Transverse colon (tissue), 4 donors: ENCODE data around the gene MYOF. TPM values are rescaled to one million over a fixed set of nuclear protein-coding genes. Genes with fewer than 3 reads are reported as not detected.

Source experiments
- DNase-seq: peaks from one replicate; pipeline ENCODE4 v3.0.0-alpha.2; 2019
- H3K27ac ChIP-seq, 4 donors: fragments of 200-600 bp; sonication (generic); 2 replicates each; pipeline ENCODE4 v1.5.1; 2016 to 2018; ENCODE audit warnings: inconsistent platforms in 4 of 4
- H3K27me3 ChIP-seq: fragments of 200-600 bp; sonication (generic); 2 replicates; pipeline ENCODE4 v1.5.1; 2017; ENCODE audit warnings: inconsistent platforms
- H3K36me3 ChIP-seq, 4 donors: fragments of 200-600 bp; sonication (generic); 2 replicates each; pipeline ENCODE4 v1.5.1; 2017 to 2019; ENCODE audit warnings: inconsistent platforms in 4 of 4
- H3K4me1 ChIP-seq, 4 donors: fragments of 200-600 bp; sonication (generic); 2 replicates each; pipeline ENCODE4 v1.5.1; 2017 to 2020; ENCODE audit warnings: inconsistent platforms in 4 of 4
- H3K4me3 ChIP-seq, 4 donors: fragments of 200-600 bp; sonication (generic); 1 replicate in 1 of 4; 2 replicates in 3 of 4; pipeline versions ENCODE4 v1.5.1 to v1.6.1; 2017 to 2019; ENCODE audit warnings: inconsistent platforms in 4 of 4
- H3K9me3 ChIP-seq, 2 donors: fragments of 200-600 bp; sonication (generic); 2 replicates each; pipeline ENCODE4 v1.5.1; 2017 to 2019; ENCODE audit warnings: inconsistent platforms in 2 of 2
- EP300 ChIP-seq: sonication (generic); formaldehyde crosslinking; IDR thresholded peaks from one replicate; pipeline ENCODE4 v1.6.1; 2017; ENCODE audit warnings: antibody characterized with exemption, low read depth
- POLR2A ChIP-seq: fragments of 450-650 bp; IDR thresholded peaks from one replicate; pipeline ENCODE4 v1.6.1; 2016; ENCODE audit warnings: antibody characterized with exemption, mild to moderate bottlenecking, moderate library complexity
- POLR2AphosphoS5 ChIP-seq, 3 donors: sonication (generic); formaldehyde crosslinking; IDR thresholded peaks; one replicate each; pipeline ENCODE4 v1.6.1; 2016; ENCODE audit warnings: antibody characterized with exemption in 3 of 3
- WGBS, 2 donors: methylation state at CpG; one replicate each; pipeline ENCODE4 v1.1.5; 2018; ENCODE audit warnings: low coverage in 1 of 2; 5-methylcytosine and 5-hydroxymethylcytosine counted together
- in situ Hi-C, 4 donors: fragments of 200-750 bp; cut with MboI; loops; one replicate each; pipeline versions ENCODE4 v1.15.0 to v1.15.1; 2017; ENCODE audit warnings: low sequenced_read_pairs in 3 of 4, low pct_ligation_motif_present in 1 of 4, low pct_unique_long_range_greater_than_20kb in 1 of 4
- intact Hi-C: fragments of 100-400 bp; cut with DNase I; formaldehyde crosslinking; loops from one replicate; pipeline ENCODE4 v1.15.1; 2023; ENCODE audit warnings: low total_unique reads
- total RNA-seq, 4 donors: library from RNA; depleted of rRNA; stranded (reverse); fragments of >200 nt; gene quantifications; one replicate each; pipeline ENCODE4 v1.1.0, GENCODE V29; 2016
- TF ChIP-seq, protein P1 (sequence below), 5 experiments: fragments of 200-600 bp in 3 of 5; fragments of 450-650 bp in 2 of 5; sonication (generic) in 3 of 5; IDR thresholded peaks; 1 replicate in 2 of 5; 2 replicates in 3 of 5; pipeline ENCODE4 v1.5.1; 2016 to 2017; ENCODE audit warnings: antibody characterized with exemption in 5 of 5, inconsistent platforms in 3 of 5, mild to moderate bottlenecking in 2 of 5, moderate library complexity in 1 of 5

Gene MYOF
- total RNA-seq, 4 donors from 2014 or later: 18.9 to 57.2 (median 50.2) TPM

DNA sequence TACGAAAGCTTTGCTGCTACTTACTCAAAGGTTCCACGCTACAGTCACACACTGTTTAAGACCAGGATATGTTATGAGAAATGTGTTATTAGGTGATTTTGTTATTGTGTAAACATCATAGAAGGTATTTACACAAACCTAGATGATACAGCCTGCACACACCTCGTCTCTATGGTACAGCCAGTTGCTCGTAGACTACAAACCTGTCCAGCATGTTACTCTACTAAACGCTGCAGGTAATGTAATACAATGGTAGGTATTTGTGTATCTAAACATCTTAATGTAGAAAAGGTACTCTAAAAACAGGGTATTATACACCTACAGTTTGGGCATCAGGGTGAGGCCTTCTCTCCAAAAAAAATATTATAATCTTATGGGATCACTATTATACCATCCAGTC lies 181.2 kb downstream of the MYOF start:
- H3K4me1 ChIP-seq: no peaks in the 10 kb centered on the region
- H3K27ac ChIP-seq: no peak overlapping the region
- in situ Hi-C loops: no loop called here
- no peak for TF ChIP-seq POLR2A
- TF ChIP-seq, protein P1, sequence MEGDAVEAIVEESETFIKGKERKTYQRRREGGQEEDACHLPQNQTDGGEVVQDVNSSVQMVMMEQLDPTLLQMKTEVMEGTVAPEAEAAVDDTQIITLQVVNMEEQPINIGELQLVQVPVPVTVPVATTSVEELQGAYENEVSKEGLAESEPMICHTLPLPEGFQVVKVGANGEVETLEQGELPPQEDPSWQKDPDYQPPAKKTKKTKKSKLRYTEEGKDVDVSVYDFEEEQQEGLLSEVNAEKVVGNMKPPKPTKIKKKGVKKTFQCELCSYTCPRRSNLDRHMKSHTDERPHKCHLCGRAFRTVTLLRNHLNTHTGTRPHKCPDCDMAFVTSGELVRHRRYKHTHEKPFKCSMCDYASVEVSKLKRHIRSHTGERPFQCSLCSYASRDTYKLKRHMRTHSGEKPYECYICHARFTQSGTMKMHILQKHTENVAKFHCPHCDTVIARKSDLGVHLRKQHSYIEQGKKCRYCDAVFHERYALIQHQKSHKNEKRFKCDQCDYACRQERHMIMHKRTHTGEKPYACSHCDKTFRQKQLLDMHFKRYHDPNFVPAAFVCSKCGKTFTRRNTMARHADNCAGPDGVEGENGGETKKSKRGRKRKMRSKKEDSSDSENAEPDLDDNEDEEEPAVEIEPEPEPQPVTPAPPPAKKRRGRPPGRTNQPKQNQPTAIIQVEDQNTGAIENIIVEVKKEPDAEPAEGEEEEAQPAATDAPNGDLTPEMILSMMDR (IDR thresholded peaks at IDR 0.05): no peak
- TF ChIP-seq EP300: no peak
- no peak for TF ChIP-seq POLR2AphosphoS5 (IDR thresholded peaks at IDR 0.05)
- intact Hi-C loops: no loop called here
- H3K9me3 ChIP-seq: no peaks in the 10 kb centered on the region
- H3K4me3 ChIP-seq: no peak overlapping the region
- 74 to 82% methylated on average over 4 to 5 of the region's 5 CpGs for WGBS, 2 donors
- peaks cover 0 to under 1% (median 0%) of the 10 kb centered on the region in 4 donors for H3K36me3 ChIP-seq
- no peak for DNase-seq
- no peaks in the 10 kb centered on the region for H3K27me3 ChIP-seq

DNA sequence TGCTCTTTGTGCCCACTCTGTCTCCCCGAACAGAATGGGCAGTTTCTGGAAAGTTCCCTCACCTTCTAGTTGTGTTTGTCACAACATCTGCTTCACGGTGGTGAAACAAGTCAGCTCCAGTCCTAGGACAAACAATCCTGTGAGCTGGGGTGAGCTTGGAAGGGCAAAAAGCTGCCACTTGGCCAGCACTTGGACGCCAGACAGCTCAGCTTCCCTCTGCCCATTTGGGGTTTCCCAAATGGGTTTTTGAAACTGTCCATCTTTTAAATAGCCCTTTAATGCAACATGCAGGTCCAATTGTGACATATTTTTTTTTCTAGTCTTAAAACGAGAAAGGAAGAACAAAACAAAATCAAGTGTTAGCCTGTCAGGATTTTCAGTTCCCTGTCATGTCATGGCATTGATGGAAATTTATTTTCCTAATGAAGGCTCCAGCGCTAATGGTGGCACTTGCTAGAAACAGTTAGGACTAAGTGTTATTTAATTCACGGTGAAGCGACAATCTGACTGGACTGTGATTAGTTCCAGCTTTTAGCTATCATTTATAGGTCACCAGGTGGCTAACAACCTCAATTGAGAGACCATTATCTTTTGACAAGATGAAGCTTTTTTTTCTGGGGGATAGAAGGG lies 181.7 kb downstream of the MYOF start:
- H3K36me3 ChIP-seq: no peaks in the 10 kb centered on the region
- in situ Hi-C loops (no loop called here), intact Hi-C loops (no loop called here)
- no peaks in the 10 kb centered on the region for H3K27me3 ChIP-seq
- no peak overlapping the region for H3K27ac ChIP-seq
- no peak for DNase-seq
- H3K4me3 ChIP-seq: no peak overlapping the region
- H3K4me1 ChIP-seq: no peaks in the 10 kb centered on the region
- WGBS, 2 donors: 77 to 90% methylated on average over 3 to 7 of the region's 7 CpGs
- no peaks in the 10 kb centered on the region for H3K9me3 ChIP-seq
- TF ChIP-seq, protein P1 (IDR thresholded peaks at IDR 0.05): no peak
- TF ChIP-seq POLR2A (no peak), EP300 (no peak), POLR2AphosphoS5 (IDR thresholded peaks at IDR 0.05) (no peak)

DNA sequence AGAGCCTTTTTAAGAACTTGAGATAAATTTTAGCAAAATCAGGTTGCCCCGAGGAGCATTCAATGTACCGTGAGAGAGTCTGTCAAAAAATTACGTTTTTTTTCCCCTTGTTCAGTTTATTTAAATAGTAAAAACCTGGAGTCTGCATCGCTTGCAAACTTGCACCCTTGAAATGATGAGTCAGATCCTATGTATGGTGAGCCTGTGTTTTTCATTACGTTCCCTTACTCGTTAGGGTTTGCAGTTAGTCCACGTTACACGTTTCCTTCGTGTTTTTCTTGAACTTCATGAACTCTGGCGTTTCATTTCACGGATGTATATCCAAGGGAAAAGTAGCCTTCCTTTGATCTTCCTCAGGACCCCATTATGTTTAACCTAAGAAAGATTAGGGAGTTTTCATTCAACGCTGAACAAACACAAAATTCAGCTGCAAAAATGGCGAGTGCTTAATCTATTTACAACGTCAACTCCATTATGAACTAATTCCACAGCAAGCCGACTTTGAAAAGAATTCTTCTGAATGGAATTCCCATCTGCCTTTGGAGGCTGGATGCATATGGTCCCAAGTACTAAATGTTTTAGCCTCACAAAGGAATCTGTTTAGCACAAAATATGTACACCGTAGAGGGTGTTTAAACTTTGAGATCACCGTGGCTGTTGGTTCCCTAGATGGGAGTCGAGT lies 182.4 kb downstream of the MYOF start:
- Histone ChIP-seq H3K4me1 (no peaks in the 10 kb centered on the region), H3K4me3 (no peak overlapping the region), H3K27me3 (no peaks in the 10 kb centered on the region), H3K36me3 (no peaks in the 10 kb centered on the region), H3K27ac (no peak overlapping the region), H3K9me3 (no peaks in the 10 kb centered on the region)
- 62 to 69% methylated on average over 15 to 18 of the region's 18 CpGs for WGBS, 2 donors
- DNase-seq: no peak
- TF ChIP-seq, protein P1 (IDR thresholded peaks at IDR 0.05): no peak
- no peak for TF ChIP-seq POLR2A
- no peak for TF ChIP-seq EP300
- no peak for TF ChIP-seq POLR2AphosphoS5 (IDR thresholded peaks at IDR 0.05)
- in situ Hi-C loops (loop anchor here in 3 of 4 donors (10.0 to 25.0 kb wide), 2 partner anchors 187 to 215 kb away; no protein-coding TSS in a partner anchor), intact Hi-C loops (loop anchor here (10.0 kb wide), 1 partner anchor 215 kb away; no protein-coding TSS in a partner anchor)

DNA sequence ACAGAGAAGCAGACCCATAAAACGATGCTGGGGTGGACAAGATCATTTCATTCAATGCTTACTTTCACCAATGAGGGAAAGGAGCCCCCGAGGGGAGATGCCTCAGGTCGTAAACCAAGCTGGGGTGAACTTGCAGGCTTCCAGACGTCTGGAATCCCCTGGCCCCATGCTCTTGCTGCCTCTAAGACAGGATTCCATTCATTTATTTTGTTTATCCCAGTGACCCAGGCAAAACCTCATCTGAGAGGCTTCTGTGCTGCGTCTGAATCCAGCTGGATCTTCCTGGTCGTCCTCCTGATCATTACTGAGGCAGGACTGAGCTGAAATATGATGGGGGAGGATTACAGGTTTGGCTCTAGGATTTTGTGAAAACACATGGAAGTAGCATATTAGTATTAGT lies 182.9 kb downstream of the MYOF start:
- H3K4me3 ChIP-seq: no peak overlapping the region
- H3K9me3 ChIP-seq: no peaks in the 10 kb centered on the region
- no peak for DNase-seq
- H3K4me1 ChIP-seq: no peaks in the 10 kb centered on the region
- no peak overlapping the region for H3K27ac ChIP-seq
- intact Hi-C loops (loop anchor here (10.0 kb wide), 1 partner anchor 214 kb away; no protein-coding TSS in a partner anchor), in situ Hi-C loops (loop anchor here in 3 of 4 donors (10.0 to 25.0 kb wide), 2 partner anchors 187 to 214 kb away; no protein-coding TSS in a partner anchor)
- TF ChIP-seq, protein P1 (IDR thresholded peaks at IDR 0.05): no peak
- no peak for TF ChIP-seq EP300
- no peak for TF ChIP-seq POLR2A
- TF ChIP-seq POLR2AphosphoS5 (IDR thresholded peaks at IDR 0.05): no peak
- WGBS, 2 donors: 40 to 51% methylated on average over 1 to 6 of the region's 6 CpGs
- H3K27me3 ChIP-seq: no peaks in the 10 kb centered on the region
- no peaks in the 10 kb centered on the region for H3K36me3 ChIP-seq
